Endothelial cell of umbilical vein (primary cell): Measurements from ENCODE around the gene NR4A3. TPM values are rescaled to one million over a fixed set of nuclear protein-coding genes. Genes with fewer than 3 reads are reported as not detected.

Experiments
- BruUV-seq: library from RNA; stranded (reverse); fragments of 400-500 nt; replicated peaks from 2 replicates; lab custom pipeline; 2021; lab: Mats Ljungman, UMichigan
- CTCF ChIA-PET: fragments of 300-600, 350-600 bp; sonication (Branson Sonifier 250); formaldehyde crosslinking; loops from one replicate; lab custom pipeline; 2021; ENCODE audit warnings: antibody characterized with exemption, inconsistent platforms; lab: Charles Lee
- POLR2A ChIA-PET: fragments of 300-600, 350-600 bp; sonication (Branson Sonifier 250); formaldehyde crosslinking; loops from one replicate; lab custom pipeline; 2021; ENCODE audit warnings: antibody characterized with exemption, inconsistent platforms; lab: Charles Lee
- DNase-seq: peaks from one replicate; pipeline ENCODE4 v3.0.0-alpha.2; 2011; ENCODE audit warnings: low read depth, low spot score
- FAIRE-seq: peaks from 2 replicates; lab custom pipeline; 2011; peaks lifted over from hg19 to GRCh38; lab: Jason Lieb, UNC
- H2AFZ ChIP-seq: 2 replicates; pipeline ENCODE4 v1.6.0; 2012; ENCODE audit warnings: low read depth, low read length, control low read depth, inconsistent platforms
- H3K27ac ChIP-seq: 2 replicates; pipeline ENCODE4 v1.5.1; 2011; ENCODE audit warnings: low read depth, mild to moderate bottlenecking, control low read depth, low read length, moderate library complexity; ENCODE audit not compliant: insufficient read depth
- H3K27me3 ChIP-seq, 2 experiments: 2 replicates each; pipeline versions ENCODE4 v1.6.0 to v1.6.1; 2011; ENCODE audit warnings: low read length in 2 of 2, mixed read lengths in 1 of 2; ENCODE audit not compliant: control insufficient read depth in 2 of 2, insufficient read depth in 2 of 2
- H3K36me3 ChIP-seq, 2 experiments: 2 replicates in 1 of 2; 3 replicates in 1 of 2; pipeline ENCODE4 v1.5.1; 2011; ENCODE audit warnings: low read length in 2 of 2, mild to moderate bottlenecking in 1 of 2, moderate library complexity in 1 of 2; ENCODE audit not compliant: control insufficient read depth in 2 of 2, insufficient read depth in 2 of 2; ENCODE audit errors: extremely low read depth in 1 of 2
- H3K4me1 ChIP-seq: 3 replicates; pipeline ENCODE4 v1.5.1; 2011; ENCODE audit warnings: mild to moderate bottlenecking, low read length; ENCODE audit not compliant: control insufficient read depth, insufficient read depth; ENCODE audit errors: extremely low read depth
- H3K4me2 ChIP-seq: 2 replicates; pipeline ENCODE4 v1.6.1; 2011; ENCODE audit warnings: low read length, control low read depth, mixed read lengths; ENCODE audit not compliant: insufficient read depth
- H3K4me3 ChIP-seq, 3 experiments: fragments of 200-600 bp in 1 of 3; sonication (generic), shearing (Covaris generic) in 1 of 3; replicated peaks in 1 of 3; 2 replicates each; pipeline ENCODE4 v1.5.1; 2011 to 2016; ENCODE audit warnings: control low read depth in 3 of 3, low read length in 3 of 3, mild to moderate bottlenecking in 2 of 3, inconsistent platforms in 1 of 3, low read depth in 1 of 3, moderate library complexity in 1 of 3; ENCODE audit not compliant: insufficient read depth in 1 of 3
- H3K79me2 ChIP-seq: 2 replicates; pipeline ENCODE4 v1.6.0; 2012; ENCODE audit warnings: low read length, inconsistent platforms; ENCODE audit not compliant: control insufficient read depth, insufficient read depth
- H3K9ac ChIP-seq: replicated peaks from 2 replicates; pipeline ENCODE3; 2011; ENCODE audit warnings: low read length, control low read depth; ENCODE audit not compliant: insufficient read depth; ENCODE audit errors: extremely low read depth
- H3K9me1 ChIP-seq: replicated peaks from 3 replicates; pipeline ENCODE4 v1.6.0; 2011; ENCODE audit warnings: mild to moderate bottlenecking, low read length; ENCODE audit not compliant: control insufficient read depth, insufficient read depth; ENCODE audit errors: extremely low read depth
- H3K9me3 ChIP-seq: replicated peaks from 2 replicates; pipeline ENCODE4 v1.5.1; 2012; ENCODE audit warnings: low read length, inconsistent platforms; ENCODE audit not compliant: control insufficient read depth, insufficient read depth
- H4K20me1 ChIP-seq: replicated peaks from 2 replicates; pipeline ENCODE3; 2011; ENCODE audit warnings: mild to moderate bottlenecking, low read length; ENCODE audit not compliant: control insufficient read depth, insufficient read depth; ENCODE audit errors: extremely low read depth
- CTCF ChIP-seq, 2 donors: IDR thresholded peaks; 1 replicate in 1 of 2; 2 replicates in 1 of 2; pipeline ENCODE4 v1.5.1; 2011; ENCODE audit warnings: low read length in 2 of 2, mild to moderate bottlenecking in 2 of 2, moderate library complexity in 2 of 2, control low read depth in 1 of 2, inconsistent platforms in 1 of 2, low read depth in 1 of 2; ENCODE audit not compliant: insufficient read depth in 1 of 2; ENCODE audit errors: extremely low read depth in 1 of 2
- EZH2 ChIP-seq: IDR thresholded peaks from 2 replicates; pipeline ENCODE4 v1.6.1; 2012; ENCODE audit warnings: borderline replicate concordance, low read depth, mild to moderate bottlenecking, moderate library complexity, low read length, inconsistent platforms; ENCODE audit not compliant: severe bottlenecking
- GATA2 ChIP-seq: IDR thresholded peaks from 2 replicates; pipeline ENCODE4 v1.7.0; 2011; ENCODE audit warnings: low read depth, mild to moderate bottlenecking, moderate library complexity, mixed read lengths, low read length; ENCODE audit not compliant: insufficient read length, insufficient read depth
- JUN ChIP-seq: IDR thresholded peaks from 2 replicates; pipeline ENCODE4 v1.6.1; 2011; ENCODE audit warnings: borderline replicate concordance, low read depth; ENCODE audit not compliant: insufficient read length, insufficient read depth
- MYC ChIP-seq: IDR thresholded peaks from one replicate; pipeline ENCODE4 v1.6.1; 2011; ENCODE audit warnings: mild to moderate bottlenecking, low read depth, low read length
- POLR2A ChIP-seq: IDR thresholded peaks from 2 replicates; pipeline ENCODE4 v1.6.1; 2012; ENCODE audit warnings: low read depth, mild to moderate bottlenecking, control low read depth, low read length
- POLR2AphosphoS5 ChIP-seq: IDR thresholded peaks from 2 replicates; pipeline ENCODE4 v1.6.1; 2012; ENCODE audit warnings: low read depth, mild to moderate bottlenecking, control low read depth, low read length, moderate library complexity; ENCODE audit not compliant: insufficient read depth
- dilution Hi-C: fragments of 300-500 bp; cut with MboI; formaldehyde crosslinking; loops from one replicate; pipeline ENCODE4 v1.15.0; 2019; ENCODE audit warnings: low sequenced_read_pairs; ENCODE audit not compliant: extremely low pct_ligation_motif_present
- intact Hi-C: fragments of 100-400 bp; cut with micrococcal nuclease; formaldehyde crosslinking; loops from one replicate; pipeline ENCODE4 v1.10.0; 2022
- polyA plus RNA-seq, 4 experiments: library from polyadenylated mRNA; depleted of rRNA in 3 of 4; stranded (reverse) in 3 of 4; unstranded in 1 of 4; fragments of >200 nt; gene quantifications; 2 replicates each; pipeline versions ENCODE4 v1.2.1 to v1.2.3, GENCODE V29; 2011 to 2012; ENCODE audit warnings: missing spikeins in 1 of 4
- total RNA-seq: library from RNA; stranded (reverse); gene quantifications from 2 replicates; pipeline ENCODE4 v1.2.3, GENCODE V29; 2021
- TF ChIP-seq, protein P1 (sequence below): IDR thresholded peaks from 2 replicates; pipeline ENCODE4 v1.6.1; 2011; ENCODE audit not compliant: insufficient read depth, insufficient read length

Gene NR4A3
- total and polyA plus RNA-seq, 2 donors (not counting 3 experiments of a cell fraction or from before 2014, with no cell fraction given), result 0.11 to 0.22 TPM

DNA sequence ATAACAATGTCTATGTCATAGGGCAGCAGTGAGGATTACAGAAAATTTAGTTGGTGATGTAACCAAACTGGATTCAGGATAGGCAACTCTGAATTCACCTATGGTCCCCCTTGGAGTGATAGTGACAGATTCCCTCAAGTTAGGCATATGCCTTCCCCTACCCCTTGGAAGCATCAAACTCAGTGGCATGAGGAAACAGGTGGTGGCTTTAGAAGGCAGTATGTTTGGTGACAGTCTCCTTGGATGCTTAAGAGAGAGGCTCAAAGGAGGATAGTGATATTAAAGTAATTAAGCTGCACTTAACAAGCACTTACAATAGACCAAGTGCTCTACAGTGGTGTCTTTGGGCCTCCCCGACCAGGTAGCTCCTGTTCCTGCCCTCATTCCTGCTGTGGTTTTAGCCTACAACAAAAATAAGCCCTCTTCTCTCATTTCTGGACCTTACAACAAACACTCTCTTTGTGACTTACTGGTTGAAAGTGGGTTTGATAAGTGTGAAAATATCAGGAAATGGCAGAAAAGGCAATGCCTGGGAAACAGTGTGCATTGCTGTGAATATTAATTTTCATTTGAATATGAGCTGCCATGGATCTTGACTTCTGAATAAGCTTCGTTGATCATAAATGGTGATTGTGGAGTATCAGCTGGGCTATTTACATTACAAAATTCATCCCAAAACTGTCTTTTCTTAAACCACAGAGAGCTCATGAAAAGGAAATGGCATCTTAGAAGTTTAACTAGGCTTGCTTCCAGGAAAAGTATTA is 29.2 kb downstream of the NR4A3 start:
- H3K27me3 ChIP-seq, result peaks cover 0 to 2% of the 10 kb centered on the region in 2 experiments
- H3K9ac ChIP-seq, result no peak overlapping the region
- BruUV-seq, result no TSS peak
- DNase-seq, result no peak
- H3K4me2 ChIP-seq, result no peak overlapping the region
- no peak overlapping the region for H3K4me3 ChIP-seq
- H3K27ac ChIP-seq, result no peak overlapping the region
- TF ChIP-seq GATA2, result no peak
- TF ChIP-seq, protein P1, sequence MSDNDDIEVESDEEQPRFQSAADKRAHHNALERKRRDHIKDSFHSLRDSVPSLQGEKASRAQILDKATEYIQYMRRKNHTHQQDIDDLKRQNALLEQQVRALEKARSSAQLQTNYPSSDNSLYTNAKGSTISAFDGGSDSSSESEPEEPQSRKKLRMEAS, result no peak
- dilution Hi-C loops (no loop called here), intact Hi-C loops (no loop called here)
- no peaks in the 10 kb centered on the region for H4K20me1 ChIP-seq
- no peaks in the 10 kb centered on the region for H3K79me2 ChIP-seq
- H3K4me1 ChIP-seq, result no peaks in the 10 kb centered on the region
- POLR2A ChIA-PET, result no interaction called here
- CTCF ChIA-PET, result interaction anchor here (1.1 kb wide), 1 partner anchor 9 kb away, joined by 4 read pairs; no protein-coding TSS in a partner anchor
- H3K36me3 ChIP-seq, result no peaks in the 10 kb centered on the region
- no peaks in the 10 kb centered on the region for H3K9me1 ChIP-seq
- H2AFZ ChIP-seq, result no peak overlapping the region
- FAIRE-seq, result no peak
- H3K9me3 ChIP-seq, result no peaks in the 10 kb centered on the region

DNA sequence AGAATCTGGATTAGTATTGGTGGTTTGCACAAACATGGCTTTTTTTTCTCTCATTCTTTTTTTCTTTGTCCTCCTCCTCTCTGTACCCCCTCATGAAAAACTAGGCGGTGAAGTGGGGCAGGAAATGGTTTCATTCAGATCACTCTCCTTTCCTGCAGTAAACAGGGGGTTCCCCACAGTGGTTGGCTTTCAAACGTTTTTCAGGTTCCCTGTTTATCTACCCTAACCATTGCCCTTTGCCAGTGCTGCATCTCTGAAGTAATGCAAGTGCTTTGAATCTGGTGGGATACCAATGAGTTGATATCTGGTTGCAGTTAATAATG is 29.8 kb downstream of the NR4A3 start:
- H3K9me3 ChIP-seq, result no peaks in the 10 kb centered on the region
- no TSS peak for BruUV-seq
- no peak overlapping the region for H3K4me2 ChIP-seq
- no peaks in the 10 kb centered on the region for H3K36me3 ChIP-seq
- no peak overlapping the region for H3K27ac ChIP-seq
- TF ChIP-seq MYC (no peak), JUN (no peak), POLR2A (no peak), CTCF (IDR thresholded peaks at IDR 0.05; ENCODE audit: extremely low read depth in 1 of 2, insufficient read depth in 1 of 2, low read depth in 1 of 2, low read length in 2 of 2) (no peak), POLR2AphosphoS5 (no peak), GATA2 (no peak), EZH2 (no peak)
- TF ChIP-seq, protein P1, result no peak
- dilution Hi-C loops (no loop called here), intact Hi-C loops (no loop called here)
- POLR2A ChIA-PET, result no interaction called here
- no peak for DNase-seq
- H3K9me1 ChIP-seq, result no peaks in the 10 kb centered on the region
- H3K9ac ChIP-seq, result no peak overlapping the region
- CTCF ChIA-PET, result interaction anchor here (1.1 kb wide), 1 partner anchor 9 kb away, joined by 4 read pairs; no protein-coding TSS in a partner anchor
- no peaks in the 10 kb centered on the region for H3K4me1 ChIP-seq
- H3K79me2 ChIP-seq, result no peaks in the 10 kb centered on the region
- no peaks in the 10 kb centered on the region for H4K20me1 ChIP-seq
- FAIRE-seq, result no peak
- H2AFZ ChIP-seq, result no peak overlapping the region
- H3K4me3 ChIP-seq, result no peak overlapping the region
- peaks cover 0 to 2% of the 10 kb centered on the region in 2 experiments for H3K27me3 ChIP-seq
